ENCODE data around the gene IFTAP. TPM values are rescaled to one million over a fixed set of nuclear protein-coding genes. Genes with fewer than 3 reads are reported as not detected.

Gene IFTAP
- total RNA-seq, 1 donor from 2014 or later: 29.9 TPM

DNA sequence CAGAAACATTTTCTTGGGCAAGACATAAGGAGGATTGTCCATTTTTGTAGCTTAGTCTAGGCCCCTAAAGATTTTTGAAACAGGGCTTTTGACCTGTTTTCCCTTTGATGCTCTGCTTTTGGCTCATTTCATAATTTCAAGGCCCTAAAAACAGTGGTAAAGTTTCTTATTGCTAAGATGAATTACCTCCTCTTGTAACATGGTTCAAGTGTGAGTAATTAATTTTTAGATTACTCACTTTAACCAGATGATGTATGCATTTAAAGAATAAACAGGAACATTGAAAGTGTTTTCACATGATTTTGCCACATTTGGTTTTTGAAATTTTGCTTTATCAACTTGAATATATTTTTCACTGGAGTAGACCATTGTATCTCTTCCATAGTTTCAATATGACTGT, 2.6 kb downstream of the IFTAP start:
- no peak for DNase-seq (ENCODE audit: extremely low read depth, low read depth, low spot score)

DNA sequence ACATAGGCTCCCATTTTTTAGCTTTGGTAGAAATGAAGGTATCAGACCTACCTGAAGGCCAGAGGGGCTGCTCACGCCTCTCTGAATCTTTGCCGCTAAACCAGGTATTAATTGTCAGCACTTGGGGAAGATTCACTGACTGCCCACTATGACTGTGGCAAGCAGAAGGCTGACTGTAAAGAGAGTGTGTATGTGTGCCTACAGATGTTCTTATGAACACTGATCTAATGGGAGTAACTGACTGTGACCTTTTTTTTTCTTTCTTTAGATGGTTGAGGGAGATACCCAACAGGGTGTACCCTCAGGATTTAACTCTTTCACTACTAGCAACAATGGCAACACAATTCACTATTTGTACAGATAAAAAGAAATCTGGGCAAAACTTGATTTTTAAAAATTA, 3.7 kb downstream of the IFTAP start, which contains the start of gene RAG2:
Gene RAG2, minus strand, starts transcription at position 186 of the 400 bp plus-strand sequence. CDS start 4,068 bp downstream, outside the sequence.
- no peak for DNase-seq (ENCODE audit: extremely low read depth, low read depth, low spot score)

DNA sequence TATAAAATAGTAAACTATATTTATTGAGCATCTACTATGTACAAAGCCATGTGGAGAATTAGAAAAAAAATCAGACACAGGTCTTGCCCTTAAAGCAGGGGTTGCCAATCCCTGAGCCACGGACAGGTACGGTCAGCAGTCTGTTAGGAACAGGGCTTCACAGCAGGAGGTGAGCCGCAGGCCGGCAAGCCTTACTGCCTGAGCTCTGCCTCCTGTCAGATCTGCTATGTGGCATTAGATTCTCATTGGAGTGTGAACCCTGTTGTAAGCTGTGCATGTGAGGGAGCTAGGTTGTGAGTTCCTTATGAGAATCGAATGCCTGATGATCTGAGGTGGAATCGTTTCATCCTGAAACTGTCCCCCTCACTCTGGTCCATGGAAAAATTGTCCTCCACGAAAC, 5.9 kb downstream of the IFTAP start:
- no peak for DNase-seq (ENCODE audit: extremely low read depth, low read depth, low spot score)

DNA sequence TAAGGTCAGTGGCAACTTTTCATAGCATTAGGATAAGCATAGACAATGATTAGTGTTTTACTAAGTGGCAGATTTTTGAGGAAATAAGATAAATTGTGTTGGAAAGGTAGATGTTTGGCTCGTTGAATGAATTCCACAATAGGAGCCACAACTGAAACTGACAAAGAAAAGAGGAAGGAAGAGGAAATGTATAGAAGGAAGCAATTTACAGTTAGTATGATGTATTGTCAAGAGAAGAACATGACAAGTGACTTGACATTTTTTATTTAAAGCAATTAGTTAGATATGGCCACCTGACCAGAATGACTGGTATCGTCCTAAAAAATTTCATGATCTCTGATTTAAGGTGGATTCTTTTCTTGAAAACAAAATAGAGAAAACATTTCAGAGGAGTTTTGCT, 6.9 kb downstream of the IFTAP start:
- no peak for DNase-seq (ENCODE audit: extremely low read depth, low read depth, low spot score)

DNA sequence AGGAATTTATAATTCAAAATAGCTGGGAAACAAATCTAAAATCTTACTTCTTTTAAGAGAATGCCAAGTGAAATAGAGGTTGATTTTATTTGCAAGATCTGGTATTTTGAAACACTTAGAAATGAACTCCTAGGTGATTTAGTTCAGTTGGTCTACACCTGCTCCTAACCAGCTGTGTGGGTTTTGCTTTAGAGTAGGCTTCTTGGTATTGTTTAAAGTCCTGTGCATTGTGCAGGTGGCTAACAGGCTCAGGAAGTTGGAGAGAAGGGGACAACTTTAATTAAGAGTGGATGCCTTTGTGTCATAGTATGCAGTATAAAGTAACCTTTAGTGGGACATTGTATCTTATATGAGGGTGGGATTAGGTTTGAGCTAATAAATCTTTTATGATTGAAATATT, 7.8 kb downstream of the IFTAP start:
- no peak for DNase-seq (ENCODE audit: extremely low read depth, low read depth, low spot score)

DNA sequence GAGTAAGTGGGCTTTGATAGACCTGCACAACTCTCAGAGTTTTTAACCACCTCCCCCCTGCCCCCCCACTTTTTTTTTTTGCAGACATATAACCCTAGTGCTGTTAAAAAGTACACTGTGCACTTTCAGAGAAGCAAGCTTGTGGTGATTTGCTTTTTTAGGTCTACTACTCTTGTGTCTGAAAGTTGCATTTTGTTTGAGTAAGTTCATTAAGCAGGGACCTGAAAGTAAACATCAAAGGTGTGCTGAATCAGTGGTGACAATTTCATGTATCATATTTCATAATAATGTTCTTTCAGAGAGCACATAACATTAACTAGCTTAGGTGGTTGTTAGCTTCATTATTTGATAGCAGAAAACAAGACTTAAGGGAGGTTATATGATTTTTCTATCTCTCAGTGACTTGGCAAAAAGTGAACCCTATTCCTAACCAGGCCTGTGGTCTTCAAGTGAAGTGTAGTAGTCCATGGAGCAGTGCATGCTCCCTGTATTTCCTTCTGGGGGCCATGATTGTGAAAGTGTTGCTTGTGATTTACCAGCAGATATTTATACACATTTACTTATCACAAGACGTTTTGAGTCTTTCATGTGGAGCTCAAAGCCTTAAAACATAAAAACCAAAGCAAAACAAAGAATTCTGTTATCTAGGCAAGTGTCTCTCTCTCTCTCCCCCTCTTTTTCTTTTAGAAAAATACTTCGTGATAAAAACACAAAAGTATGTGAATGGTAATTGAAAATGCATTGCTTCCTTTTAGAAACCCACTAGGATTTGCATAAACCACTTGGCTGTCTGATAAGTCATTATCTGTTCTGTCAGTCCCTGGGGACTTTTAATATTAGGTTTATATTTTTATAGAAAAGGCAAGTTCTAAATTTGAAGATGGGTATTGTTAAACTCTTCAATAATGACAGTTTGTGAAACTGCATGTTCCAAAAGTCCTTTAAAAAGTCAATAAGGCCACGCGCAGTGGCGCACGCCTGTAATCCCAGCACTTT, 11.2 kb downstream of the IFTAP start:
- DNase-seq (ENCODE audit: extremely low read depth, low read depth, low spot score): no peak

DNA sequence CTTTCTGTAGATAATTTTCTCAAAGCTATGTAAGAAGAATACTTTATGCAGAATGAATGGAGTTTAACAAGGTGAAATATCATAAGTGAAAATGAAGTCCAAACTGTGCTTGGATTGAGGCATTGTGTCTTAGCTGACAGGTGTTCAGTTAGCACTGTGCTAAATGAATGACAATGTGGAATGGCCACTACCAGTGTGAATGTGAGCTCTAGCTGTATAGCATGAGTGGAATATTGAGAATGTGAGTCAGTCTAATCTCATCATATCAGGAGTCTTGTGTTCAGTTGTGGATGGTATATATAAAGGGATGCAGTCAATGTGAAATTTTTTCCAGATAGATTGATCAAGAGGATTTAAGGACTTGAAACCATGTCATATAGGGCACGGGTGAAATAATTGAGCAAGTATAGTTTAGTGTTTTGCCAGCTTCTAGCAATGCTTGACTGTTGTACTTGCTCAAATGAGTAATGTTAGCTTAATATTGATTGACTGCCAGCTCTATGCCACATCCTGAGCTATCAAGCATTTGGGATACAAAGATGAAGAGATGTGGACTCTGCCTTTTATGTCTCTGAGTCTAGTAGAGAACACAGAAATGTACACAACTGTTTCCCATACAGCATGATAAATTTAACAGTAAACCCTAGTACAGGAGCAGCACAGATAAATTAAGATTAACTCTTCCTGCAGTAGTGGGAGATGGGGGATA, 14.3 kb downstream of the IFTAP start:
- DNase-seq (ENCODE audit: extremely low read depth, low read depth, low spot score): no peak

DNA sequence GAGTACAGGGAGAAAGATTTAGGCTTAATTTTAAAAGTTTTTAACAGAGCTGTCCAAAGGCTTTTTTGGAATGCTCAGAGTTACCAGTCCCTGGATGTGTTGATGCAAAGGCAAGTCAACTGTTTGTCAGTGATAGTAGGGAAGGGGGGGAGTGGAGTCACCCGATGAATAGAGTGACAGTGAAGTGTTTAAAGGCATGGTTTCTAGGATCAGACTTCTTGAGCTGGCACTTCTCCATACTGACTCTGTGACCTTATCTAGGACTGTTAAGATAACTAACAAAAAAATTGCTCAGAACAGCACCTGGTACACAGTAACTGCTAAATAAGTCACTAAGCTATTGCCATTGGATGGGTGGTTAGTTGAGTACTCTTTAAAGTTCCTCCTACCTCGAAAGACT, 15.1 kb downstream of the IFTAP start:
- no peak for DNase-seq (ENCODE audit: extremely low read depth, low read depth, low spot score)

DNA sequence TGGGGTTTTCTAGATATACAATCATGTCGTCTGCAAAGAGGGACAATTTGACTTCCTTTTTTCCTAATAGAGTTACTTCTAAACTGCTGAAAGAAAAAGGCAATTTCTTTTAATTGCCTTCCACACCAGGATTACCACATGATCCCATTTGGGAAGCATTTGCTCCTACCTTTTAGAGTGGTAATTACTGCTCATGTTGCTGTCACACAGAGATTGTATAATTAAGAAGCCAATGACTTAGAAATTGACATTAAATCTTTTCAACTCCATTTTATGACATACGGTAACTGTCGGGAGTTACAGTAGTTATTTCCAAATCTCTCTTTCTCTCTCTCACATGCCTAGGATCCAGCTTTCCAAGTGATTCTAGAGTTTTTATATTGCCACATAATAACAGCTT, 21.5 kb downstream of the IFTAP start:
- no peak for DNase-seq (ENCODE audit: extremely low read depth, low read depth, low spot score)

DNA sequence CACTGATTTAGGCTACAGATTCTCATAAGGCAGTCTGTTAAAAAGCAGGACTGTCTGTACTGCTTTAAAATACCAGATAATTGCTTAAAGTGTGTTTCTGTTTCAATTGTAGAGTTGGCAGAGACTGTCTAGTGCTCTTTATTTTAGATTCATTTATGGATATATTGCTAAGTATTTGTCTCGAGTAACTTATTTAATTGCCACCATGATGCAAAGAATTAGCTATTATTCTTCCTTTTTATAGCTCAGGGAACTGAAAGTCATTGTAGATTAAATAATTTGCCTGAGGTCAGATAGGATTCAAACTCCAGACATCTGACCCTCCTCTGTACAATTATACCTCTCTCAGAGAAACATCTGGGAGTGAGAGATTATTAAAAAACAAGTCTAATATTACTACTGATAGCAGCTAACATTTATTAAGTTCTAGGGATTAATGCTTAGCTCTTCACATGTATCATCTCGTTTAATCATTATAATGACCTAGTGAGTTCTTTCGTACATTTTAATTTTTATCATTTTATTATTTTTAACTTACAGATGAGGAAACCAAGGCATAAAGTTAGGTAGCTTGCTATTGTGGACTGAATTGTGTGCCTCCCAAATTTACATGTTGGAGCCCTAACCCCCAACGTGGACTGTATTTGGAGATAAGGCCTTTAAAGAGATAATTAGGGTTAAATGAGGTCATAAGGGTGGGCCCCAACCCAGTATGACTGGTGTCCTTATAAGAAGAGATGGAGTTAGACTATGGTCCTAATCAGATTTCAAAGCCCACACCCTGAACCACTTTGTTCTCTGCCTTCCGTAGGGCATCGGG, 23.5 kb downstream of the IFTAP start:
- DNase-seq (ENCODE audit: extremely low read depth, low read depth, low spot score): no peak

DNA sequence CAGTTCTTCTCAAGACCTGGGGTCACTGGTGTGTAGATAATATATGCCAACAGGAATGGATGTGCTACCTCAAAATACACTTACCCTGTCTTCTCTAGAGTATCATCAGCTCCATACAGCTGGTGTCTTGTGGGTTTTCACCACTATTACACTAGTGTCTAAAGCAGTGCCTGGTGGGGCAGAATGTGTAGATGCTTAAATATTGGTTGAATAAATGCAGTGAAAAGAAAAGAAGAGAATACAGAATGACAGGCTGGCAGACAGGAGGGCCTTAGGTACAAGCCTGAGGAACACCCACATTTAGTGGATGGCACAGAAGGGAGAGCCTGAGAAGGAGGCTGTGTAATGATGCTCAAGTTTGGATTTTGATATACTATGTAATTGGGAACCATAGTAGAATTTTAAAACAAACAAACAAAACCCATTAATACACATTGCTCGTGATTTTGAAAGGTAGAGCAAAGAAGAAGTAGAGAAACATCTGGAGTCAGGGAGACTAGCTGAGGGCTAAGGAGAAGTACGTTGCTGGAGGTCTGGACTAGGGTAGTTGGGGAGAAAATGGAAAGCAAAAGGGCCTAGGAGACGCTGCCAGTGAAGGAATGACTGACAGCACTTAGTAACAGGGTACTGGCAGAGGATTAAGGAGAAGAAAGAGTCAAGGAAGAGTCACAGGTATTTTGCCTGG, 24.2 kb downstream of the IFTAP start:
- DNase-seq (ENCODE audit: extremely low read depth, low read depth, low spot score): no peak

DNA sequence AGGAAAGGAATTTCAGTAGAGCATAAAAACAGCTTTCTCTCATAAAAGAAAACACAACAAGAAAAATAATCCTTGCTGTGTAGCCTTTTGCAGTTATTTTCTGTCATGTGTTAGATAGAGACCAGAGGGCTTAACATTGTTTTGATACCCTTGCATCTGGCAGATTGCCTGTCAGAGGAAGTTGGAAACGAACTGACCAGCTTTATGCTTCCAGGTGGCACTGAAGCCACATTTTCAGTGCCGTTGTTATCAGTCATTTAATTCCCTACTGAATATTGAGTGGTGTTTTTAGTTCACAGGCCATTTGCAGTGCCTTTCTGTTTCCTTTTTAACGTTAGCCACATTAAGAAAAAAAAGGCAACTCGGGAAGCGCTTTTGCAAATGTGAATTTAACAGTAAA, 25.2 kb downstream of the IFTAP start:
- DNase-seq (ENCODE audit: extremely low read depth, low read depth, low spot score): no peak

DNA sequence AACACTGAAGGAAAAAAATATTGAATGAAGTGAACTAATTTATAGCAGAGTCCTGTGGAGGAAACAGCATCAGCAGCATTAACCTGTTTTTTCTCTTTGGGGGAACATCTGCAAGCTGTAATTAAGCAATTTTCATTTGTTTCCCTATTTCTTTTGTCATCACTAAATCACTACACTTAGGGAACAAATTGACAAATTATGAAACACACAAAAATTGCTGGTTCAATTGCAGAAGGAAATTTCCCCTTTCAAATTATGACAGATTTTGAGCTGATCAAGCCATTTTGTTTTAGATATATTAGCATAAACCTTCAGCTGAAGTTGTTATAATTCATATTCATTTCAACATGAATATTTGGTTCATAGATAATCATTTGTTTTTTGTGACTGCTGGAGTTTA, 25.9 kb downstream of the IFTAP start:
- no peak for DNase-seq (ENCODE audit: extremely low read depth, low read depth, low spot score)

DNA sequence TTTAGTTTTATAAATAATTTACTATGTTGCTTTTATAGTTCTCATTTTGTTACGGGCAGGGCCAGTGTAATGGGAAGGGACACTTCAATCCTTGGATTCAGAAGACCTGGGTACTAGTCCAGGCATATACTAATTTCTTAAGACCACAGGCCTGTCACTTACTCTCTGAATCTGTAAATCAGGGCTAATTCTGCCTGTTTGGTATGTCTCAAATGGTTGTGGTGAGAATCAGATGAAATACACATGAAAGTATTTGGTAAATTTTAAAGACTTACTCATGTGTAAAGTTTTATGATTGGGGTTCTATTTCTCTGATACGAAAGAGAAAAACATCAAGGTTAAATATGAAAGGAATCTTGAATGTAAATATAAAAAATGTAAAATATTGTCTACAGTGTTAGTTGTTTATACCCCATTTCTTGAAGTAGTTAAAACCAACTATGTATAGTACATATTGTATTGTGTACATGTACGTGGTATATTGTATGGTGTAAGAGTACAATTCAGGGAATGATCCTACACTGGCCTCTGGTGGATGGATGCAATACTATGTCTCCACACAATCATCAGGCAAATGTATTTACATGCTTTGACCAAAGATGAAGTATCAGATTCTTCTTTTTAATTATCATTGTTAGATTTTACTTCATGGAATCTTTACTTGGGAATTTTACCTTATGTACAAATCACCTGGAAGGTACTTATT, 28.3 kb downstream of the IFTAP start:
- no peak for DNase-seq (ENCODE audit: extremely low read depth, low read depth, low spot score)

DNA sequence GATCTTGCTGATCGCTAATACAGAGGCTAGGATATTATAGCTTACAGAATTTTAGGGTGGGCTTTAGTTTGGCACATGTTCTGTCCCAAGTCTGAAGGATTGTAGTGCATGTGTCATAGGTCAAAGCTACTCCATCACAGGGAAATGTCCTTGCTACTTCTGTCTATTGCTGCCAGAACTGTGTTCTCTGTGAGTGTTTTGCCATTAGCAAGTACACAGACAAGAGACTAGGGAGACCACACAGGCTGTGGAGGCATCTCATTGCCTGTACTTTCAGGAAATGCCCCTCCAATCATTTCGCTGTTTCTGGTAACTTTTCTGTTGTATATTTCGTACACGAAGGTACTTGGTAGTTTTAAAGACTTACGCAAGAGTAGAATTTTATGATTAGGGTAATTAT, 29.2 kb downstream of the IFTAP start:
- no peak for DNase-seq (ENCODE audit: extremely low read depth, low read depth, low spot score)

DNA sequence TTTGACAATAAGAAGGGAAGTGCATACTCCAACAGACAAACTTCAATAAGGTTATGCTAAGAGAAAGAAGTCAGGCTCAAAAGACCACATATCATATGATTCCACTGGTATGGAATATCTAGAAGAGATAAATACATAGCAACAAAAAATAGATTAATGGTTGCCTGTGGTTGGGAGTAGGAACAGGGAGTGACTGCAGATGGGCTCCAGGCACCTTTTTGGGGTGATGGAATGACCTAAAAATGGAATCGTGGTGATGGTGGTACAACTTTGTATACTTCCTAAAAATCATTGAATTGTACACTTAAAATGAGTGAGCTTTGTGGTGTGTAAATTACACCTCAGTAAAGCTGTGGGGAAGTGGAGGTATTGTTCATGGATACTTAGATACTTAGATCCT, 32.7 kb downstream of the IFTAP start:
- no peak for DNase-seq (ENCODE audit: extremely low read depth, low read depth, low spot score)

DNA sequence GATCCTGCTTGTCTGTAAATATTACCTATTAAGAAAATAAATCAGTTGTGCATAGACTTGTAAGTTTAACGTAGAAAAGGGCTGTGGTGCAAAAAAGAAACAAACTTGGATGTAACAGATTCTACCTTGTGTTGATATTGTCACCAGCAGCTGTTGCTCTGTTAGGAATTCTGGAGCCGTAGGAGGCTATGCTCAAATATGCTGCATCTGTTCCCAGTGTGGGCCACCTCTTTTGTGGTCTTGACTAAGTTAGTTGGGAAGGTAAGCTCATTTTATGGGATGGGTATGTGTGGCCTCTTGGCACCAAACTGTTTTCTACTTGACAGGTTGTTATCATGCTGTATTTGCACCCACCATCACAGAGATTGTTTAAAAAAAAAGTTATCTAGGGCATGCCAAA, 33.2 kb downstream of the IFTAP start:
- DNase-seq (ENCODE audit: extremely low read depth, low read depth, low spot score): no peak

DNA sequence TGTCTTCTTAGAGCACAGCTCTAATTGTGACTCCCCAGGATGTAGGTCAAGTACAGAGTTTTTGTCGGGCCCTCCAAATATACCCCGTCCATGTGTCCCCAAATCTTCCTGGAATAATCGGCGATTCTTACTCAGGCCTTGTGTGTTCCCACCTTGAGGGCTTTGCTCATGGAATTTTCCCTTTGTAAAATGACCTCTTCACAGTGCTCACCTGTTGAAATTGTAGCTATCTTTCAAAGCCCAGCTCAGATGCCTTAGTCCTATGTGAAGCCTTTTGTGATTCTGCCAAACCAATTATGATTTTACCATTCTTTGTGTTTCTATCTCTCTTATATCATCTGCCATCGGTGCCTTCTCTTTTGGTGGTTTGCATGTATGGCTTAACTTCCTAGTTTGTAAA, 33.8 kb downstream of the IFTAP start:
- no peak for DNase-seq (ENCODE audit: extremely low read depth, low read depth, low spot score)

DNA sequence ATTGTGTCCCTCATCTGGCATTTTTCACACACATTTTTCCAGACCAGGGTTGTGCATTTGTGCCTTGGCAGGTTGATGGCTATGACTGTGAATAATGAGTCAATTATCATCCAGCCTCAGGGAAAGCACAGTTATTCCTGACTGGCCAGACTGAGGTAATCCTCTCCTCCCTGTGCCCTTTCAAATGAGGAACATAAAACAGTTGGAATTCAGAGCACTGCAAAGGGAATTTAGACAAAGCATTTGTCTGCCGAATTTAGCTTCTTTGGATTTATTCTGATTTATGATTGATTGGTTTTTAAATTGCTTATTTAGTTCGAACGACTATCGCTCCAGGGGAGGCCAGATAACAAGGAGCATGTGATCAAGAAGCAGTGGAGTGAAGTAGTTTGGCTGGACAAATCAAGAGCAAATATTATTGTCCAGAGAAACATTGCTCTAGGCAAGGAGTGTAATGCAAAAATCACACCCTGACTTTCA, 34.5 kb downstream of the IFTAP start:
- DNase-seq (ENCODE audit: extremely low read depth, low read depth, low spot score): no peak

DNA sequence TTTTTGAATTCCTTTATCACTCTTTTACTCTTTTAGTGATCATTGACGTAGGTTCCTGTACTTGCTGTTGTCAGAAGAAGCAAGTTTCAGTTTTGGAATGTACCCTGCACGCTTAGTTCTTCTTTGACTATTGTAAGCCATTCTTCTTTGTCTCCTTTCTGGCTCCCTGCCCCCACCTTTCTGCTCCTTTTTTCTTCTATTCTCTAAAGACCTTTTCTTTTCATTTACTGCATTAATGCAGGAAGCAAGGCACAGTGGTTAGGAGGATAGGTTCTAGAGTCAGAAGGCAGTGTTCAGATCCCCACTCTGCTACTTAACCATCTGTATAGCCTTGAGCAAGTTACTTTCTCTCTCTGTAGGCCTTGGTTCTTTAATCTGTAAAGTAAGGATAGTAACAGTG, 37.5 kb downstream of the IFTAP start:
- DNase-seq (ENCODE audit: extremely low read depth, low read depth, low spot score): no peak

Measured in glomerular endothelial cell (primary cell).